GM12891 (cell line): Measurements from ENCODE around the gene PITPNM2. TPM values are rescaled to one million over a fixed set of nuclear protein-coding genes. Genes with fewer than 3 reads are reported as not detected.

Experiments used
- DNase-seq: peaks from one replicate; pipeline ENCODE4 v3.0.0; 2011; ENCODE audit warnings: low spot score; ENCODE audit not compliant: insufficient read length
- FAIRE-seq: peaks from 2 replicates; lab custom pipeline; 2011; peaks lifted over from hg19 to GRCh38; lab: Jason Lieb, UNC
- PAX5 ChIP-seq: IDR thresholded peaks from 2 replicates; pipeline ENCODE4 v1.6.1; 2011; ENCODE audit warnings: low read length, moderate library complexity, mild to moderate bottlenecking; ENCODE audit not compliant: insufficient read depth, severe bottlenecking
- POLR2A ChIP-seq: IDR thresholded peaks from 2 replicates; pipeline ENCODE4 v1.6.1; 2011; ENCODE audit warnings: low read depth, low read length, control low read depth
- POLR2AphosphoS5 ChIP-seq: IDR thresholded peaks from 2 replicates; pipeline ENCODE4 v1.6.1; 2011; ENCODE audit warnings: low read depth, low read length, control low read depth
- POU2F2 ChIP-seq: IDR thresholded peaks from 2 replicates; pipeline ENCODE4 v1.6.1; 2011; ENCODE audit warnings: low read depth, mild to moderate bottlenecking, control low read depth, low read length, moderate library complexity
- SPI1 ChIP-seq: IDR thresholded peaks from 2 replicates; pipeline ENCODE4 v1.6.1; 2011; ENCODE audit warnings: low read depth, low read length, control low read depth
- TAF1 ChIP-seq: IDR thresholded peaks from 2 replicates; pipeline ENCODE4 v1.6.1; 2011; ENCODE audit warnings: low read depth, low read length, control low read depth
- polyA plus RNA-seq: library from polyadenylated mRNA; unstranded; fragments of >200 nt; gene quantifications from one replicate; pipeline ENCODE4 v1.2.1, GENCODE V29; 2012; ENCODE audit warnings: low read depth, missing spikeins, inconsistent platforms; ENCODE audit not compliant: missing spikeins

PITPNM2 gene
- 0.54 TPM for polyA plus RNA-seq

GRCh38 chr12:123150744-123151456, at the start of gene PITPNM2:
PITPNM2 (minus strand) TSS chr12:123151090; CDS start chr12:123034590, 116,500 bp downstream.
- TF ChIP-seq POLR2AphosphoS5: no peak
- TF ChIP-seq POLR2A: no peak
- no peak for TF ChIP-seq POU2F2
- no peak for TF ChIP-seq PAX5
- no peak for TF ChIP-seq SPI1
- no peak for TF ChIP-seq TAF1
- FAIRE-seq (peak; percentile 5), DNase-seq (peak; percentile 67)

- DNase-seq (no peak), FAIRE-seq (no peak)
- TF ChIP-seq TAF1 (no peak), POU2F2 (no peak)
These were observed 49.5 kb upstream of the PITPNM2 start for GRCh38 chr12:123200414-123200813.

DNA sequence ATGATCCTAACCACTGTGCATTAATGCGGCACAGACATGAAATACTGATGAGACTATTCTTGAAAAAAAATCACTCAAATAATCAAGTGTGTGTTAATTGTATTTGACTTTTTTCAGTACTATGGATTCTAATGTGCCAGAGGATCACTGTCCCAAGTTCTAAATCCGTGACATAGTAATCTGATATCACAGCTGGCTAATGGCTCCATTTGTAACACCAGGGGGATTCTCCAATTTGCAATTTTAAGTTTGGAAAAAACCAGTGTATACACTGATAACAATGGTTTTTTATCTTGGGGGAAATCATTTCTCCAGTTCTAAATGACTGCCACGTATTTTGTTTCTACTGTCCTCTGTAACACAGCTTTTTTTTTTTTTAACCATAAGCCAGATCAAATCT, 49.0 kb upstream of the PITPNM2 start:
- FAIRE-seq (no peak), DNase-seq (no peak)
- TF ChIP-seq POLR2A: no peak
- no peak for TF ChIP-seq TAF1
- TF ChIP-seq POLR2AphosphoS5: no peak
- no peak for TF ChIP-seq PAX5
- no peak for TF ChIP-seq SPI1
- TF ChIP-seq POU2F2: no peak

- no peak for TF ChIP-seq TAF1
- TF ChIP-seq PAX5: no peak
- TF ChIP-seq POLR2AphosphoS5: no peak
- no peak for TF ChIP-seq SPI1
- no peak for TF ChIP-seq POLR2A
- no peak for TF ChIP-seq POU2F2
- no peak for FAIRE-seq
These were observed 36.7 kb upstream of the PITPNM2 start for GRCh38 chr12:123187637-123188036.

GRCh38 chr12:123180171-123180570, 29.3 kb upstream of the PITPNM2 start:
- FAIRE-seq (no peak), DNase-seq (no peak)
- TF ChIP-seq TAF1 (no peak), POLR2AphosphoS5 (no peak), POU2F2 (no peak), SPI1 (no peak), PAX5 (no peak), POLR2A (no peak)

More at GRCh38 chr12:123187637-123188036, 36.7 kb upstream of the PITPNM2 start:
- DNase-seq: no peak

- no peak for FAIRE-seq
- TF ChIP-seq POLR2A (no peak), SPI1 (no peak), PAX5 (no peak), POLR2AphosphoS5 (no peak), POU2F2 (no peak), TAF1 (no peak)
- DNase-seq: no peak
These were observed 21.1 kb upstream of the PITPNM2 start for GRCh38 chr12:123171967-123172366.

- no peak for DNase-seq
- no peak for FAIRE-seq
- TF ChIP-seq POLR2A (no peak), TAF1 (no peak), POU2F2 (no peak), SPI1 (no peak), PAX5 (no peak), POLR2AphosphoS5 (no peak)
These were observed 16.4 kb upstream of the PITPNM2 start for GRCh38 chr12:123167329-123167728.

DNA sequence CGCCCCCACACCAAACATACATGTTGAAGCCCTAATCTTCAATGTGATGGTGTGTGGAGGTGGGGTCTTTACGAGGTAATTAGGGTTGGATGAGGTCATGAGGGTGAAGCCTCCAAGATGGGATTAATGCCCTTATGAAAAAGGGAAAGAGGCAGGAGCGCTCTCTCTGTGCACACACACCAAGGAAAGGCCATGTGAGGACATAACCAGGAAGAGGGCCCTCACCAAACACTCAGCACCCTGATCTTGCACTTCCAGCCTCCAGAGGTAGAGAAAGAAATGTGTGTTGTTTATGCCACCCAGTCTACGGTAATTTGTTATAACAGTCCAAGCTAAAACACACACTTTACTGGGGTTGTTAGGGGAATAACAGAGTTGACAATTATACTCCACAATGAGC, 14.6 kb upstream of the PITPNM2 start:
- DNase-seq (no peak), FAIRE-seq (no peak)
- TF ChIP-seq PAX5: no peak
- no peak for TF ChIP-seq POU2F2
- TF ChIP-seq TAF1: no peak
- TF ChIP-seq SPI1: no peak
- TF ChIP-seq POLR2A: no peak
- no peak for TF ChIP-seq POLR2AphosphoS5

GRCh38 chr12:123164710-123165261, 13.9 kb upstream of the PITPNM2 start:
- no peak for FAIRE-seq
- no peak for DNase-seq
- TF ChIP-seq SPI1 (no peak), TAF1 (no peak), POLR2A (no peak), POU2F2 (no peak), POLR2AphosphoS5 (no peak), PAX5 (no peak)
